GM18870 (cell line): Measurements from ENCODE around the gene PKHD1.

Source experiments
- ATAC-seq: cut with Tn5 transposase; IDR thresholded peaks from one replicate; pipeline ENCODE4 v1.9.1; 2021; ENCODE audit warnings: moderate library complexity; ENCODE audit not compliant: unreplicated experiment

Gene PKHD1

GRCh38 chr6:51820555-51820954, 266.9 kb downstream of the PKHD1 start:
- no peak for ATAC-seq

- ATAC-seq, result no peak
Measured at GRCh38 chr6:51818520-51819022, 268.8 kb downstream of the PKHD1 start.

GRCh38 chr6:51817832-51818231, 269.6 kb downstream of the PKHD1 start:
- ATAC-seq, result no peak

GRCh38 chr6:51814418-51814817, 273.0 kb downstream of the PKHD1 start:
- no peak for ATAC-seq

GRCh38 chr6:51813904-51814303, 273.5 kb downstream of the PKHD1 start:
- ATAC-seq, result no peak

- no peak for ATAC-seq
Measured at GRCh38 chr6:51812231-51812630, 275.2 kb downstream of the PKHD1 start.

- ATAC-seq, result peak; percentile 88
Measured at GRCh38 chr6:51805517-51805916, 281.9 kb downstream of the PKHD1 start.

GRCh38 chr6:51800603-51801002, 286.8 kb downstream of the PKHD1 start:
- no peak for ATAC-seq

GRCh38 chr6:51793393-51793792, 294.0 kb downstream of the PKHD1 start:
- no peak for ATAC-seq

GRCh38 chr6:51792273-51793030, 295.0 kb downstream of the PKHD1 start:
- ATAC-seq, result no peak

- no peak for ATAC-seq
Measured at GRCh38 chr6:51790946-51791345, 296.5 kb downstream of the PKHD1 start.

GRCh38 chr6:51788121-51788520, 299.3 kb downstream of the PKHD1 start:
- no peak for ATAC-seq

- no peak for ATAC-seq
Measured at GRCh38 chr6:51778666-51779065, 308.7 kb downstream of the PKHD1 start.

GRCh38 chr6:51777618-51778017, 309.8 kb downstream of the PKHD1 start:
- no peak for ATAC-seq

GRCh38 chr6:51775942-51776860, 311.2 kb downstream of the PKHD1 start:
- no peak for ATAC-seq

GRCh38 chr6:51768087-51768486, 319.3 kb downstream of the PKHD1 start:
- no peak for ATAC-seq

GRCh38 chr6:51765230-51765629, 322.2 kb downstream of the PKHD1 start:
- no peak for ATAC-seq

GRCh38 chr6:51753635-51754034, 333.8 kb downstream of the PKHD1 start:
- ATAC-seq, result no peak

- ATAC-seq, result no peak
Measured at GRCh38 chr6:51743999-51744398, 343.4 kb downstream of the PKHD1 start.

GRCh38 chr6:51740658-51741057, 346.8 kb downstream of the PKHD1 start:
- ATAC-seq, result no peak

GRCh38 chr6:51738614-51739013, 348.8 kb downstream of the PKHD1 start:
- no peak for ATAC-seq
